Stimulated activated CD8-positive, alpha-beta memory T cell treated with anti-CD3 and anti-CD28 coated beads, Interleukin-4, amount 100 ng/mL, for 1 hour (primary cell): Measurements from ENCODE around the gene ZRSR2.

Source experiments
- DNase-seq, 2 donors: peaks; one replicate each; pipeline ENCODE4 v3.0.0-alpha.2; 2020; ENCODE audit warnings: low read depth in 2 of 2, low spot score in 1 of 2

ZRSR2 gene

GRCh38 chrX:15848576-15848975 is 58.3 kb downstream of the ZRSR2 start:
- no peak for DNase-seq

- no peak for DNase-seq
These were observed 59.3 kb downstream of the ZRSR2 start for GRCh38 chrX:15849555-15849954.

GRCh38 chrX:15853586-15854079 is 63.3 kb downstream of the ZRSR2 start:
- no peak for DNase-seq

GRCh38 chrX:15854080-15854655 is 63.9 kb downstream of the ZRSR2 start:
- DNase-seq, result peak; percentile 3 to 6

- DNase-seq, result peak; percentile 88
These were observed 64.7 kb downstream of the ZRSR2 start, which contains the start of gene AP1S2 for GRCh38 chrX:15854712-15855567. TSS of gene AP1S2 (minus strand) at chrX:15854813. CDS start at chrX:15852524, 2,289 bp downstream.

GRCh38 chrX:15855568-15856221 is 65.4 kb downstream of the ZRSR2 start:
- no peak for DNase-seq

- no peak for DNase-seq
These were observed 65.9 kb downstream of the ZRSR2 start for GRCh38 chrX:15856222-15856587.

GRCh38 chrX:15856636-15857035 is 66.4 kb downstream of the ZRSR2 start:
- DNase-seq, result no peak

- DNase-seq, result no peak
These were observed 67.8 kb downstream of the ZRSR2 start for GRCh38 chrX:15858051-15858450.

- no peak for DNase-seq
These were observed 70.6 kb downstream of the ZRSR2 start for GRCh38 chrX:15860921-15861320.

- DNase-seq, result no peak
These were observed 73.7 kb downstream of the ZRSR2 start for GRCh38 chrX:15864023-15864422.

- no peak for DNase-seq
These were observed 74.3 kb downstream of the ZRSR2 start for GRCh38 chrX:15864629-15865028.

- no peak for DNase-seq
These were observed 75.9 kb downstream of the ZRSR2 start for GRCh38 chrX:15866147-15866546.

- no peak for DNase-seq
These were observed 79.4 kb downstream of the ZRSR2 start for GRCh38 chrX:15869695-15870094.

- no peak for DNase-seq
These were observed 80.0 kb downstream of the ZRSR2 start for GRCh38 chrX:15870310-15870709.
